ENCODE data around the gene CHD6.

The CHD6 gene

GRCh38 chr20:41505184-41505583, 113.0 kb downstream of the CHD6 start:
- no peak for DNase-seq

GRCh38 chr20:41501376-41501775, 116.8 kb downstream of the CHD6 start:
- no peak for DNase-seq

GRCh38 chr20:41499961-41500725, 118.0 kb downstream of the CHD6 start:
- no peak for DNase-seq

GRCh38 chr20:41499064-41499463, 119.1 kb downstream of the CHD6 start:
- no peak for DNase-seq

- DNase-seq: no peak
Observed at GRCh38 chr20:41497186-41497895, 120.8 kb downstream of the CHD6 start.

GRCh38 chr20:41494451-41494850, 123.7 kb downstream of the CHD6 start:
- DNase-seq: no peak

- DNase-seq: no peak
Observed at GRCh38 chr20:41483553-41483930, 134.6 kb downstream of the CHD6 start.

GRCh38 chr20:41482647-41483552, 135.3 kb downstream of the CHD6 start:
- no peak for DNase-seq

- no peak for DNase-seq
Observed at GRCh38 chr20:41480054-41480770, 138.0 kb downstream of the CHD6 start.

GRCh38 chr20:41479113-41479512, 139.1 kb downstream of the CHD6 start:
- no peak for DNase-seq

- no peak for DNase-seq
Observed at GRCh38 chr20:41478026-41478425, 140.2 kb downstream of the CHD6 start.

- no peak for DNase-seq
Observed at GRCh38 chr20:41476446-41476845, 141.7 kb downstream of the CHD6 start.

- DNase-seq: no peak
Observed at GRCh38 chr20:41476013-41476441, 142.2 kb downstream of the CHD6 start.

GRCh38 chr20:41475503-41475902, 142.7 kb downstream of the CHD6 start:
- DNase-seq: no peak

GRCh38 chr20:41470362-41471095, 147.6 kb downstream of the CHD6 start:
- DNase-seq: no peak

- no peak for DNase-seq
Observed at GRCh38 chr20:41469868-41470267, 148.3 kb downstream of the CHD6 start.

GRCh38 chr20:41468994-41469600, 149.1 kb downstream of the CHD6 start:
- DNase-seq: no peak

- no peak for DNase-seq
Observed at GRCh38 chr20:41467690-41468089, 150.5 kb downstream of the CHD6 start.

GRCh38 chr20:41467220-41467619, 151.0 kb downstream of the CHD6 start:
- DNase-seq: no peak

GRCh38 chr20:41463567-41463966, 154.6 kb downstream of the CHD6 start:
- DNase-seq: no peak

GRCh38 chr20:41462372-41463161, 155.6 kb downstream of the CHD6 start:
- DNase-seq: no peak
